HEK293T (cell line): ENCODE data around the gene LAYN.

ENCODE experiments used
- ARNT ChIP-seq: fragments of 450-650 bp; IDR thresholded peaks from 2 replicates; pipeline ENCODE4 v1.6.1; 2017; ENCODE audit warnings: mild to moderate bottlenecking
- FOXM1 ChIP-seq: fragments of 450-650 bp; IDR thresholded peaks from 2 replicates; pipeline ENCODE4 v1.6.1; 2017; ENCODE audit warnings: mild to moderate bottlenecking, borderline replicate concordance
- NFRKB ChIP-seq: fragments of 450-650 bp; IDR thresholded peaks from 2 replicates; pipeline ENCODE4 v1.6.1; 2016; ENCODE audit warnings: mild to moderate bottlenecking, moderate library complexity

- TF ChIP-seq ARNT (no peak), FOXM1 (no peak), NFRKB (no peak)
Measured at GRCh38 chr11:111561306-111561705, 20.8 kb downstream of the LAYN start.
